NCI-H128 (cell line): Measurements from ENCODE around the gene SRRM2.

Experiments
- DNase-seq: peaks from one replicate; lab custom pipeline; 2025; ENCODE audit not compliant: unreplicated experiment; lab: John Stamatoyannopoulos, UW

Gene SRRM2

GRCh38 chr16:2791174-2791573 lies 38.7 kb downstream of the SRRM2 start:
- DNase-seq, result no peak

- DNase-seq, result no peak
Measured at GRCh38 chr16:2792940-2793339, 40.5 kb downstream of the SRRM2 start.

- no peak for DNase-seq
Measured at GRCh38 chr16:2795395-2796143, 43.1 kb downstream of the SRRM2 start.

- DNase-seq, result no peak
Measured at GRCh38 chr16:2798723-2799204, 46.3 kb downstream of the SRRM2 start.

- no peak for DNase-seq
Measured at GRCh38 chr16:2799205-2799858, 46.9 kb downstream of the SRRM2 start.

- no peak for DNase-seq
Measured at GRCh38 chr16:2799859-2800226, 47.4 kb downstream of the SRRM2 start.

- DNase-seq, result no peak
Measured at GRCh38 chr16:2803545-2804195, 51.2 kb downstream of the SRRM2 start.

- no peak for DNase-seq
Measured at GRCh38 chr16:2804728-2805127, 52.3 kb downstream of the SRRM2 start.

GRCh38 chr16:2806286-2806685 lies 53.8 kb downstream of the SRRM2 start:
- DNase-seq, result no peak

- no peak for DNase-seq
Measured at GRCh38 chr16:2808181-2808580, 55.7 kb downstream of the SRRM2 start.

GRCh38 chr16:2809149-2809760 lies 56.8 kb downstream of the SRRM2 start:
- no peak for DNase-seq

GRCh38 chr16:2810651-2811050 lies 58.2 kb downstream of the SRRM2 start:
- DNase-seq, result no peak

- DNase-seq, result no peak
Measured at GRCh38 chr16:2811703-2812471, 59.4 kb downstream of the SRRM2 start.

- DNase-seq, result no peak
Measured at GRCh38 chr16:2813771-2814221, 61.4 kb downstream of the SRRM2 start.

GRCh38 chr16:2814551-2815298 lies 62.3 kb downstream of the SRRM2 start:
- no peak for DNase-seq

GRCh38 chr16:2815299-2815771 lies 62.9 kb downstream of the SRRM2 start:
- DNase-seq, result no peak

- no peak for DNase-seq
Measured at GRCh38 chr16:2816751-2817339, 64.4 kb downstream of the SRRM2 start, which contains the start of gene PRSS21. Gene PRSS21 (plus strand): TSS chr16:2817237. CDS start chr16:2817269, 32 bp downstream.

GRCh38 chr16:2817340-2818271 lies 65.2 kb downstream of the SRRM2 start:
- DNase-seq, result no peak
